Fibroblast of skin of left biceps (primary cell): ENCODE results near the gene DLK1.

ENCODE experiments used
- DNase-seq, 2 experiments: peaks; one replicate each; pipeline ENCODE4 v3.0.0-alpha.2; 2013; ENCODE audit warnings: low read depth in 2 of 2

Gene DLK1

GRCh38 chr14:100693877-100694578, 32.7 kb upstream of the DLK1 start:
- DNase-seq, result no peak

- DNase-seq, result no peak
These were observed 31.9 kb upstream of the DLK1 start for GRCh38 chr14:100694579-100695422.

DNA sequence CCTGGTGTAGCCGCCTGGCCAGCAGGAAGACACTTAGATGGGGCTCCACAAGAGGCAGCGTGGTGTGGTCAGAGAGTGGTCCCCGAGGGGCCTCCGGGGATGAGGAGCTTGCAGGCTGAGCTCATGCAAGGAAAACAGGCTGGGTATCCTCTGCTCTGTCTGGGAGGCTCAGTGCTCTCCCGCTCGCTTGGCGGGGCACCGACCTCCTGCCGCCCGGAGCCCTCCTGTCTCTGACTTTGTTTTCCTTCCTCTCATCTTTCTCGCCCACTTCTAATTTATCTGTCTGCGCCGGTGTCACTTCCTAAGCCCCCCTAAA, 31.3 kb upstream of the DLK1 start:
- DNase-seq, result no peak

DNA sequence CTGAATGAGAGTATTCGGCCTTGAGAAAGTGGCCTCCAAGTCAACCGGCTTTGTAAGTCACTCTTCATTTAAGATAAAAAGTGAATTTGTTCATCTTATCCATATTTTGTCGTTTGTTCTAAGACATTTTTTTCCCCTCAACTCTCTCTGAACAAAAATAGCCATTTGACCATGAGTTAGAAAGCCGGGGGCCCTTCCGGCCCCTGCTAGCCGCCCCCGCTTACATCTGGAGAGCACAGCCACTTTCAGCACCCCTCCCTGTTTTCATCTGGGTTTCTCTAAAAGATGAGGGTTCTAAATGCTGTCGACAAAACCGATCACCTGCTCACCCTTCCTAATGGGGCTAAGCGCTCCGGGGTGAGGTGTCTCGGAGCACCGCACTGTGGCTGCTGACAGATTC, 30.7 kb upstream of the DLK1 start:
- no peak for DNase-seq

- no peak for DNase-seq
These were observed 30.1 kb upstream of the DLK1 start for GRCh38 chr14:100696590-100696989.

- no peak for DNase-seq
These were observed 28.6 kb upstream of the DLK1 start for GRCh38 chr14:100698066-100698465.

- DNase-seq, result no peak
These were observed 27.8 kb upstream of the DLK1 start for GRCh38 chr14:100698666-100699448.

- DNase-seq, result no peak
These were observed 25.4 kb upstream of the DLK1 start for GRCh38 chr14:100701314-100701713.

DNA sequence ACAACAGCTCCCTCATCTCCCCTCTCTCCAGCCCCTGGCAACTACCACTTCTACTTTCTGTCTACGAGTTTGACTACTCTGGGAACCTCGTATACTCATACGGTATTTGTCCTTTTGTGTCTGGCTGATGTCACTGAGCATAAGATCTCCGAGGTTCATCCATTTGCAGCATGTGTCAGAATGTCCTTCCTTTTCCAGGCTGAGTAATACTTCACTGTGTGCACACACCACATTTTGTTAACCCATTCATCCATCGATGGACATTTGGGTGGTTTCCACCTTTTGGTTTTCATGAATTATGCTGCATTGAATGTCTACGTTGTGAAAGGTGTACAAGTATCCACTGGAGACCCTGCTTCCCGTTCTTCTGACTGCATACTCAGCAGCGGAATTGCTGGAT, 24.1 kb upstream of the DLK1 start:
- no peak for DNase-seq

GRCh38 chr14:100703386-100704220, 23.1 kb upstream of the DLK1 start:
- DNase-seq, result no peak

- no peak for DNase-seq
These were observed 20.5 kb upstream of the DLK1 start for GRCh38 chr14:100706200-100706599.

- no peak for DNase-seq
These were observed 19.8 kb upstream of the DLK1 start for GRCh38 chr14:100706860-100707259.

- DNase-seq, result no peak
These were observed 18.0 kb upstream of the DLK1 start for GRCh38 chr14:100708425-100709288.

DNA sequence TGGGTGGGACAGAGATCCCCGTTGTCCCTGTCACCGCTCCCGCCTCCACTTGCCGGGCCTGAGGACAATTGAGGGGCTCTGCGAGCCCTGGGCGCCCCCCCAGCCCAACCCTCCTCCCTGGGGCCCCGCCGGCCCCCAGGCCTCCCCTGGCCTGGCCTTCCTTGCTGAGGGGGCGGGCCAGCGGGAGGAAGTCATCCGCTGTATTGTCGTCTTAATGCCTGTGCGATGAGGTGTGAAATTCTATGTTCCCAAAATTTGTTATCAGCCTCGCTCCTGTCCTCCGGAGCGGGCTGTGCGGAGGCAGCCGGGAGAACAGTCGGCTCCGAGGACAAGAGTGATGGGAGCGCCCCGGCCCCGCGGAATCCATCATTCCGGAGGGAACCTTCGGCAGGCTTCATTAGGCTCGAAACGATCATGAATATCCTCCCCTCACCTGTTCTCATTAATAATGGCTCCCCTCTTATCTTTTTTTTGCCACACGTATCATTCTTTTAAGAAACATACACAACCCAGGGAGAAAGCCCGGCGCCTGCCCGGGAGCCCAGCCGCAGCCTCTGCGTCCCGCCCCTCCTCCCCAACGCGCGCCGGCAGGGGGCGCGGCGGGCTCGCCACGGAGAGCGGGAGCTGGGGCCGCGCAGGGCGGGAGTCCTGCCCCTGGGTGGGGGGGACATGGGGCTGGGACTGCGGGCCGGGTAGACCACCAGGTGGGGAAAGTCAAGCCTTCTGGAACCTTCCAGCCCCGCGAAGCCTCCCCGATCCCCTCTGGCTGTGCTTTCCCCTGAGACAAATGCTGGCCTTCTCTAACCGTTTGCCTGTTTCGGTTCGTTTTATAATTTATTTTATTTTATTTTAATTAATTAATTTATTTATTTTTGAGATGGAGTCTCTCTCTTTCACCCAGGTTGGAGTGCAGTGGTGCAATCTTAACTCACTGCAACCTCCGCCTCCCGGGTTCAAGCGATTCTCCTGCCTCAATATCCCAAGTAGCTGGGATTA, 17.1 kb upstream of the DLK1 start:
- DNase-seq, result no peak

GRCh38 chr14:100710391-100710790, 16.3 kb upstream of the DLK1 start:
- no peak for DNase-seq

DNA sequence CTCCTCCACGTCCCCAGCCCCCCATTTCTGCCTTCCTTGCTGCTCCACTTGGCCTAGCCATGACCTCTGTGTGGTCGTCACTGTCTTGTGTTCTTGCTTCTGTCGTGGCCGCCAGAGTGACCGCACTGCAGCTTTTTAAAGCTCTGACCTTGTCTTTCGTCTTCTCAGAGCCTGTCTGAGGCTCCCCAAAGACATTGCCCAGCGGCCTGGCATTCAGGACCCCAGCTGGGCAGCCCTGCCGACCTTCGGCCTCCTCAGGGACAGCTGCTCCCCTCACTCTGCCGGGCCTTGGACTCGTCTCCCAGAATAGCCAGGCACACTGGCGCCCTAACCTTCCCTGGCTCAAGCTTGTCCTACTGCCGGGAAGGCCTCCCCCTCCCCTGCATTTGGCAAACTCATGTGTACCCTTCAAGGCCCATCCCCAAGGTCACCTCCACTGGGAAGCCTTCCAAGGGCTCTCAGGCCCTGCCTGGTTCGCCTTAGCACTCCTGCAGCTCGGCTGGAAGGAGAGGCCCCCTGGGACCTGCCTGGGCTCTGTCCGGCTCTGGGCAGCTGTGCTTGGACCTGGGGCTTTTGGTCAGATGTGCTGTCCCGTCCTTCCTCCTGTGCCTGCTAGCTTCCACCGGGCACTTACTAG, 15.7 kb upstream of the DLK1 start:
- DNase-seq, result no peak

- no peak for DNase-seq
These were observed 15.2 kb upstream of the DLK1 start for GRCh38 chr14:100711493-100711892.

GRCh38 chr14:100712490-100712889, 14.2 kb upstream of the DLK1 start:
- DNase-seq, result no peak

DNA sequence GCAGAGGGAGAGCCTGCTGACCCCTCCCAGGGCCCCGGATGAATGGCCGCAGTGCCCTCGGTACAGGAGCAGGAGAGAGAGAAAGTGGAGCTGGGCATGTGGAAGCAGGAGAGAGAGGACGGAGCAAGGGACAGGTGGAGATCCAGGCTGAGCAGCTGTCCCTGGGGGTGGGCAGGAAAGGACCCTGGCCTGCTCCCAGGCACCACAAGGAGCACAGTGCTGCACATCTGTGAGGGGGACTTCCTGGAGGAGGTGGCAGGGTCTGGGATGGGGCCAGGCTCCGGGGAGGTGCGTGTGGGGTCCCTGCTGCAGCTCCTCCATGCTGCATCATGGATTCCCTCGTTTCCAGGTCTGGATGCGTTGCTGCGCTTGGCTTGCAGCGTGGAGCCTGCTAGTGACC, 13.0 kb upstream of the DLK1 start:
- no peak for DNase-seq
